Measurements from ENCODE around the gene DTD1. TPM values are rescaled to one million over a fixed set of nuclear protein-coding genes. Genes with fewer than 3 reads are reported as not detected.

Gene DTD1
- total and polyA plus RNA-seq, 2 of the 13 experiments (the other 11 are each of a cell fraction or from before 2014, with no cell fraction given): 41.2 to 79.3 TPM

GRCh38 chr20:18633411-18633810 lies 45.6 kb downstream of the DTD1 start:
- Histone ChIP-seq H3K9ac (ENCODE audit: insufficient read depth, low read depth, low read length) (no peak overlapping the region), H2AFZ (ENCODE audit: low read length) (no peak overlapping the region), H3K4me3 (replicated peaks in 1 of 3; ENCODE audit: insufficient read depth in 1 of 3, low read depth in 2 of 3, low read length in 3 of 3) (no peak overlapping the region), H3K27me3 (ENCODE audit: control insufficient read depth in 1 of 2, insufficient read depth in 2 of 2, low read length in 2 of 2) (no peaks in the 10 kb centered on the region), H3K9me3 (ENCODE audit: low read length) (no peaks in the 10 kb centered on the region), H3K36me3 (replicated peaks in 1 of 2; ENCODE audit: control insufficient read depth in 1 of 2, insufficient read depth in 2 of 2, low read length in 2 of 2) (peaks cover 3 to 14% of the 10 kb centered on the region in 2 experiments; a peak in 4 of 5 replicates), H3K27ac (ENCODE audit: extremely low read length, insufficient read depth, low read length) (no peak overlapping the region), H3K4me1 (ENCODE audit: insufficient read depth, low read length) (no peaks in the 10 kb centered on the region), H4K20me1 (ENCODE audit: insufficient read depth, low read length) (no peaks in the 10 kb centered on the region), H3K4me2 (ENCODE audit: low read depth, low read length) (no peak overlapping the region), H3K79me2 (ENCODE audit: insufficient read depth, low read length) (no peaks in the 10 kb centered on the region)
- in situ Hi-C loops (cut with HindIII; ENCODE audit: extremely low pct_ligation_motif_present, low pct_unique_long_range_greater_than_20kb) (loop anchor here (10.0 to 25.0 kb wide), 3 partner anchors 579 to 1031 kb away; partner anchors contain the start of gene SLC24A3), intact Hi-C loops (cut with micrococcal nuclease; ENCODE audit: unreplicated experiment) (loop anchor here (5.0 kb wide), 1 partner anchor 574 kb away; no protein-coding TSS in a partner anchor)
- WGBS (ENCODE audit: low lambda C conversion rate): 89% methylated on average over 2 of the region's 2 CpGs
- no peak for ATAC-seq
- BruUV-seq (replicated peaks): no TSS peak
- ChIA-PET CTCF (ENCODE audit: low intra/inter-chr PET ratio, low total read pairs) (interaction anchor here (0.9 kb wide), 1 partner anchor 22 kb away, joined by 3 read pairs; no protein-coding TSS in a partner anchor), POLR2A (no interaction called here)
- DNase-seq (ENCODE audit: low spot score): no peak
- no peak for FAIRE-seq
- no peak for TF ChIP-seq SNAPC4 (CRISPR knock-in tag; IDR thresholded peaks at IDR 0.05)
- TF ChIP-seq YY1 (IDR thresholded peaks at IDR 0.05; ENCODE audit: insufficient read depth, insufficient replicate concordance, low read depth, low read length): no peak
- no peak for TF ChIP-seq ZNF503 (CRISPR knock-in tag; IDR thresholded peaks at IDR 0.05)
- no peak for TF ChIP-seq MLX (CRISPR knock-in tag; IDR thresholded peaks at IDR 0.05)
- TF ChIP-seq SYNCRIP (IDR thresholded peaks at IDR 0.05; ENCODE audit: insufficient read depth, low read depth, low read length): no peak
- TF ChIP-seq FOXO4 (CRISPR knock-in tag; conservative IDR thresholded peaks at IDR 0.05): no peak
- TF ChIP-seq ADNP (CRISPR knock-in tag; IDR thresholded peaks at IDR 0.05): no peak
- no peak for TF ChIP-seq ZFP41 (CRISPR knock-in tag; IDR thresholded peaks at IDR 0.05; ENCODE audit: borderline replicate concordance)
- no peak for TF ChIP-seq NFKBIZ (CRISPR knock-in tag; IDR thresholded peaks at IDR 0.05)
- no peak for TF ChIP-seq TOPORS (CRISPR knock-in tag; IDR thresholded peaks at IDR 0.05)
- TF ChIP-seq REPIN1 (CRISPR knock-in tag; IDR thresholded peaks at IDR 0.05; ENCODE audit: borderline replicate concordance, low read depth): no peak
- no peak for TF ChIP-seq HNRNPLL (IDR thresholded peaks at IDR 0.05; ENCODE audit: low read depth, low read length, poor library complexity, severe bottlenecking)
